Fibroblast of skin of back (primary cell): ENCODE measurements around the gene MAD1L1.

Source experiments
- DNase-seq: peaks from one replicate; pipeline ENCODE4 v3.0.0-alpha.2; 2013

MAD1L1 gene

GRCh38 chr7:1966631-1967200, 266.0 kb downstream of the MAD1L1 start:
- no peak for DNase-seq

DNA sequence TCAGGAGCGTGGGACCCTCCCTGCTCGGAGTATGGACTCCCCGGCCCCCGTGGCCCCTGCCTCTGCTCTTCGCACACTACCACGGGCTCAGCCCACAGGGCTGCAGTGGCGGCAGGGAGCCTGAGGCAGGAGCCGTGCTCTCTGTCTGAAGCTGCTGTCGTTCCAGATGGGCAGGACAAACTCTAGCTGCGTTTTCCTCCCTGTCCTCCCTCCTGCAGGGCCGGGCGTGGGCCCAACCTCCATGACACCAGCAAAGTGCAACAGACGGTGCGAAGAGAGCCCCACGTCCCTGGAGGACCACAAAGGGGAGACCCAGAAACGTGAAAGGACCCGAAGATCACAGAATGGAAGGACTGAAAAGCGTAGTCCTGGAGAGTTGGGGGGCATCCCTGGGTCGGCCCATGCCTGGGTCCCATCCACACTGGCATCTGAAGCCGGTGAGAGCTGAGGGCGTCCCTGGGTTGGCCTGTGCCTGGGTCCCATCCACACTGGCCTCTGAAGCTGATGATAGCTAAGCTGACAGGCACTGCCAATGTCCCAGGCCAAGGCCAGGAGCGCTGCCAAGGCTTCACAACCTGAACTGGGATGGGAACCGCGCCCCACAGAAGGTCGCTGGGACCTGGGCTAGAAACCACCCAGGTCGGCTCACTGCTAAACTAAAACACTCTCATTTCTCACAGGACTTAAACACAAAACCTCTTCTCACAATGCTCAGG, 267.0 kb downstream of the MAD1L1 start:
- no peak for DNase-seq

DNA sequence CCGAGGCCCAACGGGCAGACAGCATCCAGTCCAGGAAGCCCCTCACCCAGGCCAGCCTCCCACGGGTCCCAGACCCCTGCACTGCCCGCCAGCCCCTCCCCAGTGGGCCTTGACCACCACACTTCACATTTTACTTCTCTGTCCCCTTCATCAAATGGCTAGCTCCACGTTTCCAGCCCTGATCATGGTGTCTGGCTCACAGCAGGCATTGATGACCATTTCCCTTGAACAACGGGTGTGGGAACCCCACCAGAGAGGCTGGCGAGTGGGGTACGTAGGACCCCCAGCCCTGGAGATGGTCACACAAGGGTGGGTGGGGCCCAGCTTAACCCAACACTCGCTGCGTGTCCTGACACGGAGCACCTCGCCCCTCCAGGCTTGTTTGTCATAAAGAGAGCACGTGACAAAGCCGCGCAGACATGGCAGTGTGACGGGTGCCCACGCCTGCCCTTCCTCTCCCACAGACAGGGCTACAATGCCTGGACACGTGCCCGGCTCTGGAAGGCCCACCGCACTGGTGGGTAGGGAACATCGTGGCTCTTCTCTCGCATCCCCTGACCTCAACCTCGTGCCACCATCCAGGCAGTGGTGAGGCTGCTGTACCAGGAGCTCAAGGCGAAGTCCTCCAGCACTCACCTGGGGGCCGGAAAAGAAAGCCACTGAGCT, 267.7 kb downstream of the MAD1L1 start:
- no peak for DNase-seq

GRCh38 chr7:1964211-1964912, 268.4 kb downstream of the MAD1L1 start:
- DNase-seq, result no peak

GRCh38 chr7:1963575-1963974, 269.2 kb downstream of the MAD1L1 start:
- DNase-seq, result no peak

- peak; percentile 99 for DNase-seq
These were observed 271.0 kb downstream of the MAD1L1 start for GRCh38 chr7:1961701-1962276.

GRCh38 chr7:1959305-1959704, 273.4 kb downstream of the MAD1L1 start:
- DNase-seq, result no peak

DNA sequence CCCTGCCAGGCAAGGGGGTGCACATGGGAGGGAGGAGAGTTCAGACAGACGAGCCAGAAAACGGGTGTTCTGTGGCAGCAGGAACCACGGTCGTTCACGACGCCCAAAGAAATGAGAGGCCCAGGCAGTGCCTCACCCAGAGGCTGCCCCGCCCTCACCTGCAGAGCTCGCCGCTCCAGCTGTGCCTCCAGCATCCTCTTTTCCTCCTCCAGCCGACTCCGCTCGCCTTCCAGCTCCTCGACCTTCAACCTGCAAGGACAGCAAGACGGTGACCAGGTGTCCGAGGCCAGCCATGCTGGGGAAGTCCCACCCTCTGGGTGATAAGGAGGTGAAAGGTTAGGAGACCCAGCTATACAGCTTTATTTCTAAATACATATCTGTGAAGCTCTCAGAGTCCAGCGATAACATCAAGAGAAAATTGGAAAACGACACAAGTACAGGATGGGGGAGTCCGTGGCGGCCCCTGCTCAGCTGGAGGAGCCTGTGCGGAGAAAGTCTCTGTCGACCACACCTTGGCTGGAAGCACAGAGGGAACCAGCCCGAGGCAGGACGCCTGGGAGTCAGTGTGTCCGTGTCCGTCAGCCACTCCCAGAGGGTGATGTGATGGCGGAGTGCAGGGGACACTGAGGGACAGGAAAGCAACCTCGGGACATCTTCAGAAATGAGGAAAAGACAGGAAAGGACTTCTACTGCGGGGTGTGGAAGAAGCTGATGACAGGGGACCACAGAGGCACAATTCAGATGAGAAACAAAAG, 275.1 kb downstream of the MAD1L1 start:
- DNase-seq, result no peak

DNA sequence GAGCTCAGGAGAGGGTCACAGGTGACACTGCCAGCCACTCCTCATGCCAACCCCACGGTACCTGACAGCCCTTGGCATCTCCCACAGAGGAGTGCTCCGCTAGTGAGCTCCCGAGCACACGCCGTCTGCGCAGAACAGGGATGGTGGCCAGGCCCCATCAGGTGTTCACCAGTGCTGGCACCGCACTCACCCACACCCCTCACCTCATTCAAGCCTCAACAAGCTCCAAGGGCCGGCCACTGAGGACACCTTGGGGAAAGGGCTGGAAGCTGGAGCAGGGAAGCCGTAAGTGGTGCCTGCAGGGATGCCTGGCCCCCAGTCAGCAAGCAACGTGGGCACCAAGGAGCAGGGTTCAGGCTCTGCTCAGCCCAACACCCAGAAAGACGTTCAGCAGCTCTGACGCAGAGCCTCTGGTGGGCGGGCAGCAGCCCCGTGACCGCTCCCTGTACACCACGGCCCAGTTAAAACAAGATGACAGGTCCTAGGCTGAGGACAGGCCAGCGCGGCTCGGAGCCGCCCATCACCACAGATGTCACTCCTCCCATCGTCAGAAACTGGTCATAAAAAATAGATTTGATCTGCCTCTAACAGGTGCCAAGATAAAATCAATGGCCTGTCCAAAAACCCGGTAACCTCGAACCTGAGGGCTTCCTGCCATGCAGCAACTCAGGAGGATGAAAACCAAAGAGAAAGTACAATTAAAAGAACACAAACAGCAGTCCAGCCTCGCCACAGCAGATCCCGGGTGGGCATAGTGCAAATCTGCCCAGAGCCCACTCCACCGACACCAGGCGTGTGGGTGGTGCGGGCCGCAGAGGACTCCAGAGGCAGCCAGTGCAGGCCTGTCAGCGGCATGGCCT, 275.9 kb downstream of the MAD1L1 start:
- no peak for DNase-seq

GRCh38 chr7:1956141-1956540, 276.6 kb downstream of the MAD1L1 start:
- no peak for DNase-seq

GRCh38 chr7:1954366-1955004, 278.3 kb downstream of the MAD1L1 start:
- peak; percentile 45 for DNase-seq

- DNase-seq, result peak; percentile 24
These were observed 279.2 kb downstream of the MAD1L1 start for GRCh38 chr7:1953199-1954190.

- DNase-seq, result no peak
These were observed 280.0 kb downstream of the MAD1L1 start for GRCh38 chr7:1952781-1953180.

DNA sequence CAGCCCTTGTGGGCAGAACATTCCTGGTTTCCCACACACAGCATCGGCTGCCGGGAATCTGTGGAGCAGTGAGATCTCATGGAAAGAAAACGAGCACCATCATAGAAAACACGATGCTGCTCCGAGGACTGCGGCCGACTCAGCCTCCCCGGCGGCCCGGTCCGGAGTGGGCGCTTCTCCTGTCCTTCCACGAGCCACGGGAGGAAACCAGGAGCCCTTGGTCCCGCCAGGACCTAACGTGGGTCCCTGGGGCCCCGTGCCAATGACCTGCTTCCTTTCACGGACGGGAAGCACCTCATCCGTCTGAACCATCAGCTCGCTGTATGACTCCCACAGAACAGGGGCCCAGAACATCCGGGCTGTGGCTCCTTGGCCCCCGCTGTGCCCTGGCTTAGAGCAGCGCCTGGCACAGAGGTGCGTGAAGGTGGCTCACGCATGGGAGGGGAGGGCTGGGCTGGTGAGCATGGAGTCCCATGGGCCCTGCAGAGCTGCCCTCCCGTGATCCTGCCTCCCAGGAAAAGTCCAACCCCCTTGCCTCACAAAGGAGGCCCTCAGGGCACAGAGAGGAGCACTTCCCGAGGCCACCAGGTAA, 280.5 kb downstream of the MAD1L1 start:
- no peak for DNase-seq

DNA sequence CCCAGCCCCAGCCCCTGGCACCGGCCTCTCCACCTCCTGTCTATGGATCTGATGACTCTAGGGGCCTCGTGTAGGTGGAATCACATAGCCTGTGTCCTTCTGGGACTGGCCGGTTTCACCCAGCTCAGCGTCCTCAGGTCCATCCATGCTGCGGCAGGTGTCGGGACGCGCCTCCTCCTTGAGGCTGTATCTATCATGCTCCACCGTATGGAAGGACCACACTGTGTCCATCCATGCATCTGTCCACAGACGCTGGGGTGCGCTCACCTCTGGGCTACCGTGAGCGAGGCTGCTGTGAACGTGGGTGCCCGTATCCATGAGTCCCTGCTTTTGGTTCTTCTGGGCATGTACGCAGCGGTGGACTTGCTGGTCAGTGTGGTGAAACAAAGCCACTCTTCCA, 281.1 kb downstream of the MAD1L1 start:
- no peak for DNase-seq

- peak; percentile 36 for DNase-seq
These were observed 281.6 kb downstream of the MAD1L1 start for GRCh38 chr7:1951159-1951536.

- no peak for DNase-seq
These were observed 282.1 kb downstream of the MAD1L1 start for GRCh38 chr7:1950452-1951158.

- DNase-seq, result no peak
These were observed 282.7 kb downstream of the MAD1L1 start for GRCh38 chr7:1950066-1950451.

DNA sequence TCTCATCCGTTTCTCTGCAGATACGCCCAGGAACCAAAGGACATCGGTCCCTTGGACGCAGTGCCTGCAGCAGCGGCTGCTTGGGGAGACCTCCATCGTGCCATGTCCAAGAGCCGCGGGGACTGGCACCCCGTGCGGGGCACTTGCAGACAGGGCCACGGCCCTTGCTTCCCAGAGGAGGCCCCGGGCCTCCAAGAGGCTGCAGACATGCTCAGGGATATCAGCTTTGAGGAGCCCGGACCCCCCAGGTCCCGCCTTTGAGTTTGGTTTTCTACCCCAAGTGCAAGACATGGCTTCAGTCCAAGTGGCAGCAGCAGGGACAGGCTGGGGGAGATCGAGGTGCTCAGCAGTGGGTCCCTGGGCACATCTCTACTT, 283.1 kb downstream of the MAD1L1 start:
- no peak for DNase-seq
